ENCODE results near the gene CALHM3. TPM values are rescaled to one million over a fixed set of nuclear protein-coding genes. Genes with fewer than 3 reads are reported as not detected.
A peak's percentile ranks its signal among the peaks of the same experiment; 100 is the strongest.
"Not testable (repeated sequence)": the region's sequence is repeated elsewhere in the genome, so short reads cannot be mapped to it uniquely, and the experiment has no call there.

Gene CALHM3
- total RNA-seq, 2 donors from 2014 or later: not detected

DNA sequence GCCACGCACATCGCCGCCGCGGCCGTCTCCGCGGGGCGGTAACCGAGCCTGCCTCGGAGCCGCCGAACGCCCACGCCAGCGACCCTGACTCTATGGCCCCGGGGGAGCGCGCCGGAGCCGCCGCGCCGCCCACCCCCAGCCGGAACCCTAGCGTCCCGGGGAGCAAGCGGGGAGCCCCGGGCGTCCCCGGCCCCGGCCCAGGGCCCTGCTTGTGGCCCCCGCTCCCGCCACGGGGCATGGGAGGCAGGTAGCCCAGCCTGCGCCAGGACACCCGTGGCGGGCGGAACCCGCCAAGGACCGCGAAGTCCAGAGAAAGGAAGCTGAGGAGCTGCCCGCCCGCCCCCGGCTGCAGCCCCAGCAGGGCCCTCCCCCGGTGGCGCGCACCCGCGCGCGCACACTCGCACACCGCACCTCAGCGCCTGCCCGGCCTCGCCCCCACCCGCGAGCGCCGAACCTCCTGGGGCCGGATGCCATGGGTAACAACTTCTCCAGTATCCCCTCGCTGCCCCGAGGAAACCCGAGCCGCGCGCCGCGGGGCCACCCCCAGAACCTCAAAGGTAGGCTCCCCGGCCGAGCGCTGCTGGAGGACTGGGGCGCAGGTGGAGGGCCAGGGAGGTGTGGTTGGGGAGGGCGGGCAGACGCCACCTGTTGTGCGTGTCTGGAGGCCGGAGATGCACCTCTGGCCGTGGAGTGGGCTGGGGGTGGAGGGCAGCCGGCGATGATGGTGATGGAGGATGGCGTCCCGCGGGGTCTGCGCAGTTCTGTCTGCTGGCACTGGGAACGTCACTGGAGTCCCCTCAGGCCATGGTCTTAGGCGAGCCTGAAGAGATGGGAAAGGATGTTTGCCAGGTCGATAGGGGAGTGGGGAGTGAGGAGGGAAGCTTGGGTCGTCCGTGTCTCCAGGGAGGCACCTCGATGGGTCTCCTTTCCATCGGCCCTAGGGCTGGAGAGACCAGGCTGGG is 15.2 kb upstream of the CALHM3 start:
- ATAC-seq (peak; percentile 65 to 71), DNase-seq (ENCODE audit: low spot score) (peak; percentile 68)
- Mint-ChIP-seq H3K4me3 (peak overlapping the region; percentile 54), H3K36me3 (no peaks in the 10 kb centered on the region), H3K9me3 (no peaks in the 10 kb centered on the region), H3K27ac (no peak overlapping the region), H3K4me1 (ENCODE audit: low read depth in 2 of 2) (peaks cover 5 to 6% of the 10 kb centered on the region in 2 donors), H3K27me3 (peaks cover 34 to 62% of the 10 kb centered on the region in 2 donors)

DNA sequence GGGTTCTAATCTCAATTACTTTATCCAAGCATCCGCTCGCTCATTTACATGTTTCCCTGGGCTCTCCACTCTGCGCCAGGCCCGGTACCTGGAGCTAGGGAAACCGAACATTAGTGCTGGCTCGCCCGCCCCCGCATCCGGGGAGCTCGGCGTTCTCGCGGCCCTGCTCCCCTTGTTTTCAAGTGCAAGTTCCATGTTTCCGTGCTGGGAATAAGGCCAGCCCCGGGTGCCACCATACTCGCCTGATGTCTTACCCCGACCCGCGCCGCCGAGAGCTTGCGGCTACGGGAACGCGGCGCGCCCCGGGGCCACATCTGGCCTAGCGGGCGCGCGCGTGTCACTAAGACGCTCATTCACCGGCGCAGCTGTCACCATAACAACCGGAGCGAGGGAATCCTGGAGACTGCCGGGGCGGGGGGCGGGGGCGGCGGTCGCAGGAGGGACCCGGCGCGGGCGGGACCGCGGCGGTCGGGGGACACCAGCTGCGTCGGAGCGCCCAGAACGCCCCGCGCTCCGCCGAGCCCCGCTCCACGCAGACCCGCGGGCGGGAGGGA is 14.4 kb upstream of the CALHM3 start, which contains the start of gene NEURL1:
Gene NEURL1 (plus strand): TSS at position 344 of the 554 bp plus-strand sequence. CDS start 683 bp downstream, outside the sequence.
- Mint-ChIP-seq H3K4me1 (ENCODE audit: low read depth in 2 of 2) (peaks cover 5 to 6% of the 10 kb centered on the region in 2 donors), H3K9me3 (no peaks in the 10 kb centered on the region), H3K4me3 (peak within 1 kb of the TSS; percentile 78), H3K27ac (no peak within 1 kb of the TSS), H3K27me3 (peaks cover 30 to 54% of the 10 kb centered on the region in 2 donors), H3K36me3 (no peaks in the 10 kb centered on the region)
- peak in 1 of 2 donors; percentile 49 for ATAC-seq
- no peak for DNase-seq (ENCODE audit: low spot score)

DNA sequence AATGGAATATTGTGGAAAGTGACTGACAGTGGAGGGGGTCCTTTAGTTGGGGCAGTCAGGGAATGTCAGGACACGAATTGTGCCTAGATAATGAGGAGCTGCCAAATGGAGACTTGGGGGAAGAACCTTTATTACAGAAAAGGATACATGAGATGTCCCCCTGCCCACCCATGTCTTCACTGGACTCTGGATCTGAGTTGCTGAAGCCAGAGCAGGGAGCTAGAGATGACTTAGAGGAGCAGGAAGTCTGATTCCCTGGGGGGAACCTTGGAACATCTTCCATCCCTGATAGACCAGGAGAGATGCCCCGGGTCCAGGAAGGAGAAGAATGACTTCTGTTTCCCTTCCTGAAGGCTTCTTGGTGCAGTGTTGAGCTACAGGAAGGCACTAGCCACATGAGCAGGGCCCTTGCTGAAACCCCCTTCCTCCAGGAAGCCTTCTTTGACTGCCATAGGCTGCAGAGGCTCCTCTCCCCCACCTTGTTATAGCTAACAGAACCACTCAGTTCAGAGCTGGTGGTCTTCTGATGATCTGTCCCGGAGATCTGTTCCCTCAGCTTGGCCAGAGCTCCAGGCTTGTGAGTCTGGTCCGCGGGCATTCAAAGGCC is 13.7 kb upstream of the CALHM3 start:
- Mint-ChIP-seq H3K4me1 (ENCODE audit: low read depth in 2 of 2) (peaks cover 5 to 6% of the 10 kb centered on the region in 2 donors), H3K27ac (no peak overlapping the region), H3K36me3 (no peaks in the 10 kb centered on the region), H3K9me3 (no peaks in the 10 kb centered on the region), H3K4me3 (peak overlapping the region; percentile 78), H3K27me3 (peaks cover 29 to 51% of the 10 kb centered on the region in 2 donors)
- DNase-seq (ENCODE audit: low spot score): no peak
- ATAC-seq: no peak

DNA sequence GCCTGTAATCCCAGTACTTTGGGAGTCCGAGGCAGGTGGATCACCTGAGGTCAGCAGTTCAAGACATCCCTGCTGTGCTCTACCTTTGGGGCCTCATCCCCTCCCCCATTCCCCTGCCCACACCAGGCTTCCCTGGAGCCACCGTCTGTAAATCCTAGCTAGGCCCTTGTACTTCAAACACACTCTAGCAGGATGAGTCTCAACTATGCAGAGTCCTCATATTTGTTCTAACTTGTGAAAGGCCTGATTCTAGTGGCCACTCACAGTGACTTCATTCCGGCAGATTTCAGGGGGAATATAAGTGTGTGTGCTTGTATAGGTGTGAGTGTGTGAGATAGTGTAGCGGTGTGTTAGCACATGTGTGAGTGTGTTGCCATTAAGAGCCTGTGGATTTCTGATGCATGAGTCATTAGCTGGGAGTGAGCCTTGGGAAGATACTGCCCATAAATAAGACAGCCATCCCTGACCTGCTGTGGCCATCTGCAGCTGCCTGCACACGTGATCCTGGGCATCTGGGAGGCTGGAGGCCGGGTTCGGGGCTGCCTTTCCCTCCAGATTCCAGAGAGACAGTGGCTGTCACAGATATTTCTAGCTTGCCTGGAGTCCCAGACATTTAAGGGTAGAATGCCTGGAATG is 12.8 kb upstream of the CALHM3 start:
- no peak overlapping the region for H3K27ac Mint-ChIP-seq
- H3K4me1 Mint-ChIP-seq (ENCODE audit: low read depth in 2 of 2): peaks cover 5 to 6% of the 10 kb centered on the region in 2 donors
- H3K36me3 Mint-ChIP-seq: no peaks in the 10 kb centered on the region
- DNase-seq (ENCODE audit: low spot score): no peak
- H3K4me3 Mint-ChIP-seq: peak overlapping the region; percentile 78
- H3K9me3 Mint-ChIP-seq: no peaks in the 10 kb centered on the region
- ATAC-seq: no peak
- H3K27me3 Mint-ChIP-seq: peaks cover 22 to 42% of the 10 kb centered on the region in 2 donors

DNA sequence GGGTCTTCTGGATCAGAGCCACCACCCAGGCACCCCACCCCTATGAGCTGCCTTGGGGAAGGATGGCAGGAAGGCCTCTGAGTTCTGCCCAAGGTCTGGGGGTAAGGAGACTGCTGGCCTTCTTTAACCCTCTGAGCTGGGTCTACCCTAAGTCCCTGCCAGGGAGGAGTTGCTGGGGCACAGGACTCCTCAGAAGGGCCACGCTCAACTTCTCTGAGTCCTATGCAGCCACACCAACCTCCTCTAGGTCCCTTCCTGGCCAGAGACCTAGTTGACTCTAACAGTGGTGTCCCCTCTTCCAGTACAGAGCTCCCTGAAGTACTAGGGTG is 11.9 kb upstream of the CALHM3 start:
- Mint-ChIP-seq H3K36me3 (no peaks in the 10 kb centered on the region), H3K27ac (no peak overlapping the region), H3K9me3 (no peaks in the 10 kb centered on the region), H3K4me1 (ENCODE audit: low read depth in 2 of 2) (peaks cover 5 to 6% of the 10 kb centered on the region in 2 donors), H3K4me3 (no peak overlapping the region), H3K27me3 (peaks cover 22 to 40% of the 10 kb centered on the region in 2 donors)
- DNase-seq (ENCODE audit: low spot score) (no peak), ATAC-seq (no peak)

DNA sequence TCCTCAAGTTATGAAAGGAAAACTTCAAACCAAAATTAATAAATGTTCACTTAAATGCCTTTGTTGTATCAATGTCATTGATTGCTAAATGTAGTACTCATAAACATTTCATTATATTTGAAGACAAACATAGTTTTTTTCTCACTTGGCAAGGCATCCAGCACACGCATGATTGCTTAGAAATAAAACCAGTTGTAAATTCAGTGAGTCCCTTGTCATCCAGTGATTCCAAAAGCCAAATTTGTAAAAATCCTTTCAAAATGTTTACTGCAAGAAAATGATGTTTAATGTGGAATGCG is 8.3 kb upstream of the CALHM3 start:
- H3K4me3 Mint-ChIP-seq: no peak overlapping the region
- no peaks in the 10 kb centered on the region for H3K36me3 Mint-ChIP-seq
- DNase-seq (ENCODE audit: low spot score): no peak
- H3K27ac Mint-ChIP-seq: no peak overlapping the region
- ATAC-seq: no peak
- peaks cover 6 to 16% of the 10 kb centered on the region in 2 donors for H3K27me3 Mint-ChIP-seq
- H3K9me3 Mint-ChIP-seq: no peaks in the 10 kb centered on the region
- peaks cover 0 to 4% of the 10 kb centered on the region in 2 donors for H3K4me1 Mint-ChIP-seq (ENCODE audit: low read depth in 2 of 2)

DNA sequence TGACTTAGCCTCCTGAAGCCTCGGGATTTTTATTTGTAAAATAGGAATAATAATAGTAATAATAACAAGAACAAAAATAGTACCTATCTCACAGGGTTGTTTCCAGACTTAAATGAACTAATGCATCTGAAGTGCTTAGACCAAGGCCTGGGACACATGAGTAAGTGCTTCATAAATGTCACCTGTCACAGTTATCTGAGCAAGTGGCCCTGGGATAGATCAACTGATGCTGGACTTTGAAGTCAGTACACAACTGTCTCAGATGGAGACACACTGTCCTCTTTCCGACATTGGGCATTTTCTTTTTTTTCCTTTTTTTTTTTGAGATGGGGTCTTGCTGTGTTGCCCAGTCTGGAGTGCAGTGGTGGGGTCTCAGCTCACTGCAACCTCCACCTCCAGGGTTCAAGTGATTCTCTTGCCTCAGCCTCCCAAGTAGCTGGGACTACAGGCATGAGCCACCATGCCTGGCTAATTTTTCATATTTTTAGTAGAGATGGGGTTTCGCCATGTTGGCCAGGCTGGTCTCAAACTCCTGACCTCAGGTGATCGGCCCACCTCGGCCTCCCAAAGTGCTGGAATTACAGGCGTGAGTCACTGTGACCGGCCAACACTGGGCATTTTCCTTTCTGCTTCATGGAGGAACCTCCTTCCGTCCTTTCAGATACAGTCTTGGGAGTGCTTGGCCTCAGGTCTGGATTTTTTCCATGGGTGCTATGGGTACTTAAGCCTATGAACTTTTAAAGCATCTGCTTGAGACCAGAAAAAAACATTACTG is 7.8 kb upstream of the CALHM3 start:
- H3K9me3 Mint-ChIP-seq; ATAC-seq; DNase-seq (ENCODE audit: low spot score); H3K36me3 Mint-ChIP-seq; H3K4me3 Mint-ChIP-seq; H3K4me1 Mint-ChIP-seq (ENCODE audit: low read depth in 2 of 2); H3K27ac Mint-ChIP-seq: not testable (repeated sequence)
- H3K27me3 Mint-ChIP-seq: peaks cover 4 to 11% of the 10 kb centered on the region in 2 donors

DNA sequence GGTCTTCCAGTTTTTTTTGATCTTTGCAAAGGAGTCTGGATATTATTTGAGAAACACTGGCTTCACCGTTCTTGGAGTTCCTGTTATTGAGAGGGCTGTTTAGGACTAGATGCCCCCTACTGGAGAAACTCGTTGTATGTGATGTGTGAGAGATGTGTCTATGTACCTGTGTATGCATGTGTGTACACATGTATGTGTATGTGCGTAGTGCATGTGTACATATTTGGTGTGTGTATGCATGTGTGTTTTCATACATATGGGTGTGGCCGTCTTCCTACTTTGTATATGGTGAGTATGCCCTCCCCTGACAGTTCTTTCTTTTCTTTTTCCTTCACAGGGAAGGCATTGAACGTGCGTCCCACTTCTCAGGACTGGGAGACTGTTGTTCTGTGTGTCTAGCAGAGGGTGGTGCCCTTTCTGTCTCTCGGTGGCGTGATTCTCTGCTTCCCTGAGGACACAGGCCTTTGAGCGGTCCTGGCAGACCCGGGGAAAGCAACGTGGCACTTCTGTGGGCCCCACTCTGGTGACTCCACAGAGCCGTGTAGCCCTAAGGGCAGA is 3.0 kb upstream of the CALHM3 start:
- no peaks in the 10 kb centered on the region for H3K27me3 Mint-ChIP-seq
- H3K27ac Mint-ChIP-seq: peak overlapping the region in 1 of 2 donors; percentile 56
- no peaks in the 10 kb centered on the region for H3K36me3 Mint-ChIP-seq
- no peak overlapping the region for H3K4me3 Mint-ChIP-seq
- peak; percentile 68 to 70 for ATAC-seq
- H3K9me3 Mint-ChIP-seq: no peaks in the 10 kb centered on the region
- no peak for DNase-seq (ENCODE audit: low spot score)
- H3K4me1 Mint-ChIP-seq (ENCODE audit: low read depth in 2 of 2): peaks cover 0 to 9% of the 10 kb centered on the region in 2 donors

DNA sequence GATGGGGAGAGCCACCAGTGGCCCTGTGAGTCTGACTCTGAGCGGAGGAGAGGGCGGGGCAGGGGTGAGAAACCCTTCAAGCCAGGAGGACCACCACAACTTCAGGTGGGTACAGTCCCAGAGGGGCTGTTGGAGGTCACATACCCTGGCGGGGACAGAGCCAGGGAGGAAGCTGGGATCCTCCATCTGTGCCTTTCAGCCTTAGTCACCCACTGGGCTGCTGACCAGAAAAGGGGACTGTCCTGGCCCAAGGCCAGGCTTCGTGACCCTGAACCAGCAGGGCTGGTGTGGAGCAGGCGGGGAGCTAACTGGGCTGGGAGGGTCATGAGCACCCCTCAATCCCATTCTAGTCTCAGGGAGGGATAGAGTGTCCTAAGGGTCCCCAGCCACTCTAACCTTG is 1.5 kb upstream of the CALHM3 start:
- no peak for DNase-seq (ENCODE audit: low spot score)
- Mint-ChIP-seq H3K27ac (peak overlapping the region in 1 of 2 donors; percentile 45), H3K9me3 (no peaks in the 10 kb centered on the region), H3K27me3 (no peaks in the 10 kb centered on the region), H3K36me3 (no peaks in the 10 kb centered on the region), H3K4me1 (ENCODE audit: low read depth in 2 of 2) (peaks cover 0 to 6% of the 10 kb centered on the region in 2 donors), H3K4me3 (no peak overlapping the region)
- ATAC-seq: peak in 1 of 2 donors; percentile 46

DNA sequence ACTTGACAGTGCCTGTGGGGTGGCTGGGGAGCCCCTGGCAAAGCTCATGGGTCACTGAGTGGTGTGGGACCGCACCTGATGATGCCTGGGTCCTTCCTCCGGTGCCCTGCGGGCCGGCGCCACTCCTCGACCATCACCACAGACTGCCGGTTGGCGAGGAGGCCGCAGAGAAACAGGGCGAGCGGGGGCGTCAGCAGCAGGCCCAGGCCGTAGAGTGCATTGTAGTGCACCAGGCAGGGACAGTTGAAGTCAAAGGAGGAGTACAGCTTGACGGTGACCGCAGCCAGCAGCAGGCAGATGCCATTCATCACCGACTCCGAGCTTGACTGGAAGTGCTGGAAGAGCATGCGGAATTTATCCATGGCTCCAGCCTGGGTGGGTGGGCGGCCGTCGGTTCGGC is 369 bp downstream of the CALHM3 start:
- Mint-ChIP-seq H3K36me3 (no peaks in the 10 kb centered on the region), H3K4me1 (ENCODE audit: low read depth in 2 of 2) (peaks cover 6 to 9% of the 10 kb centered on the region in 2 donors), H3K4me3 (no peak overlapping the region), H3K9me3 (no peaks in the 10 kb centered on the region), H3K27me3 (no peaks in the 10 kb centered on the region), H3K27ac (no peak overlapping the region)
- DNase-seq (ENCODE audit: low spot score) (no peak), ATAC-seq (no peak)

DNA sequence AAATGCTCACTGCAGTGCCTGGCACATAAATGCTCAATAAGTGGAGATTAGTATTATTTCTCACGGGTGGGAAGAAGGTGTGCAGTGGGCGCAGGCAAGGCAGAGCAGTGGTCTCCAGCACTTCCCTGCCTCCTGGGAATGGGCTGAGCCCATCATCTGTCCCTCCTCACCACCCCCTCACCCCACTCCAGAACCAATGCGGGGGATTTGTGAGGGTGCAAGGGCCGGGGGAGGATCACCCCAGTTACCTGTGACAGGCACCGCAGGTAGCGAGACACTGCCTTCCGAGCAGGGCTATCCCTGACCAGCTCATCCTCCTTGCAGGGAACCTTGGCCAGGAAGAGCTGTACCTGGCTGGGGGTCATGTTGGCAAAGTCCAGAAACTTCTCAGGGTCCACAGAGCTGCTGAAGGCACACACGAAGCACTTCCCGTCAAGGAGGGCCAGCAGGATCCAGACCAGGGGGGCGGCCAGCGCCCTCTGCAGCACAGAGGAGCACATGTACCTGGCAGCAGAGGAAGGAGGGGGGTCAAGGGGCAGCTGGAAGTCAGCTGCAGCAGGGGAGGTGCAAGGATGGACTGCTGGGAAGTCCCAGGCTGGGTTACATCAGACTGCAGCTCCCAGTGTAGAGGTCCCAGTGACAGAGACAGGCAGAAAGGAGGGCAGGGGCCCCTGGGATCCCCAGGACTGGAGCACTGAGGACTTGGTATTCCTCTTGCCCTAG is 2.8 kb downstream of the CALHM3 start:
- no peak overlapping the region for H3K27ac Mint-ChIP-seq
- H3K36me3 Mint-ChIP-seq: no peaks in the 10 kb centered on the region
- no peak overlapping the region for H3K4me3 Mint-ChIP-seq
- H3K9me3 Mint-ChIP-seq: no peaks in the 10 kb centered on the region
- H3K4me1 Mint-ChIP-seq (ENCODE audit: low read depth in 2 of 2): peaks cover 7 to 16% of the 10 kb centered on the region in 2 donors
- ATAC-seq: peak in 1 of 2 donors; percentile 37
- no peaks in the 10 kb centered on the region for H3K27me3 Mint-ChIP-seq
- DNase-seq (ENCODE audit: low spot score): no peak

DNA sequence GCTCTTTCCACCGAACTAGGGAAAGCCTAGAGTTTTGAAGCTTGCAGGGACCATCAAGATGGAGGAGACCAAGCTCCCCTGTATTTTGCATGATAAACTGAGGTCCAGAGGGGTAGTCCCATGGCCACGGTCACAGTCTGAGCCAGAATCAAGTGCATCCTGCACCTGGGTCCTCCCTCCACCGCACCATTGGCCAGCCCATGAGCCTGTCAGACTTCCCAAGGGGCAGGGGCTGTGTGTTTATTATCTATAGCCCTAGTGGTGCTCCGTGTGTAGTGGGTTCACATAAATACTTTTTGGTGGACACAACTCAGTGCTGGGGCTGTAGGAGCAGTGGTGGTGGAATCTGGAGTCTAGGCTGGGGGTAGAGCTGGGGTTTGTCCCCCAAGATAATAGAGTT is 3.6 kb downstream of the CALHM3 start:
- Mint-ChIP-seq H3K36me3 (no peaks in the 10 kb centered on the region), H3K4me1 (ENCODE audit: low read depth in 2 of 2) (peaks cover 15 to 24% of the 10 kb centered on the region in 2 donors)

More for the DNA sequence above, 3.6 kb downstream of the CALHM3 start:
- ATAC-seq (no peak), DNase-seq (ENCODE audit: low spot score) (no peak)
- Mint-ChIP-seq H3K27me3 (no peaks in the 10 kb centered on the region), H3K4me3 (no peak overlapping the region), H3K9me3 (no peaks in the 10 kb centered on the region), H3K27ac (no peak overlapping the region)
